Measurements from ENCODE around the gene CES4A.
"Not testable (repeated sequence)": the region's sequence is repeated elsewhere in the genome, so short reads cannot be mapped to it uniquely, and the experiment has no call there.

Gene CES4A

DNA sequence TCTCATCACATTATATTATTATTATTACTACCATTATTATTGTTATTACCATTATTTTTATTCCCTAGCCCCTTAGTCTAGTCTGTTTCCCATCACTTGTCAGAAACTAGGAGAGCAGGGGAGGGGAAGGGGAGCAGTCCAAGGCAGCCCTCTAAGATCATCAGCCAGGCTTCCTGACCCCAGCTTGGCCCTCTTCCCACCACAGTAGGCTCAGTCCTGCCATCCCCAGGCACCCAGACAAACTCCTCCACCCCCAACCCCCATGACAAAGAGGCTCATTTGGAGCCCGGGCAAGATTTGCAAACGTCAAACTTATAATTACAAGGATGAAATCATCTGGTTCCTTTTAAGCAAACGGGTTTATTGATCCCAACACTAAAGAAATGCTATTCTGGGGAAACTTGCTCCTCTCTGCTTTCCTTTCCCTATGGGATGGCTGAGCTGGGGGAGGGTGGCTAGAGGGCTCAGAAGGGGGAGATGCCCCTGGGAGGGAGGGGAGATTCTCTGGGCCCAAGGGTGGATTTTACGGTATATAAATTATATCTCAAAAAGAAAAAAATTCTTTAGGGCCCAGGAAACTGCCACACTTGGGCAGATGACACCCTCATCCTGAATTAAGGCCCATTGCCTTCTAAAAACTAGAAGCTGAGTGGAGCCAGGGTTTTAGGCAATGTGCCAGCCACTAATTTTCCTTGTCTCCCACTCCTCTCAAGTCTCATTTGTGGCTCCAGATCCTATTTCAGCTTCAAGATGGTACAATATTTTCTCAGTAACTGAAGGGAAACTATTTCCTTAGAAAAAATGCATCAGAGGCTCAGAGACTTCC is 36.2 kb downstream of the CES4A start:
- no peak for DNase-seq

- no peak for DNase-seq
Observed at GRCh38 chr16:67025210-67025550, 36.8 kb downstream of the CES4A start.

DNA sequence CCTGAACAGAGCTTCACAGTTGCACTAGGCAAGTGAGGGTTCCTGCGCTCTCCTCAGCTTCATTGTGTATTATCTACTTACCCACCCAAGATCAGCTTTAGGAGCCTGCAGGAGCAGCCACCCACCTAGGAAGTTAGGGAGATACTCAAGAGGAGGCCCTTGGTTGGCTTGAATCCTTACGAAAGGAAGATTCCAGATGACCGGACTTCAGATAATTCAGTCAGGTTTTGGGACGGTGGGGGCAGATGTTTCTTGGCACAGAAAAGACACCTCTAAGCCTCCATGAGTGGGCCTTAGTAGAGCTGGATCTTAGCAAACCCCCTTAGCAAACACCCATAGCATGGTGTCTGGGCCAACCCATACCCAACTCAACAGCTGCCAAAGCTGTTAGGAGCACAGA is 38.2 kb downstream of the CES4A start:
- DNase-seq: no peak

DNA sequence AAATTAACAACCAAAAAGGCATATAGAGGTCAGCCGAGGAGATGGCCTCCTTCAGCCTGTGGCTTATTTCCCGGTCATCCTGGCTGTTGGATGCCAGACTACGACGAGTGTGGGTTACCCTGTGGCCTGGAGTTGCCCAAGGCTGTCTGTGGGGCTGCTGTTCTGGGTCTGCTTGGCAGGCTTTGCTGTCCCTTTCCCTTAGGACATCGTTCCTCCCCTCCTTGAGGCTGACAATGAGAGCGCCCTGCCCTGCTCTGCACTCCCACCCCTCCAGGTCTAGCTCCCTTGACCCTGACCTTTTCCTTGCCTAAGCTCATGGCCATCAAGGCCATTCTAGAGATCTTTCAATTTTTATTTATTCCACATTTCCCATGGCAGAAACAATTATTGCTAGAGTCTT is 38.7 kb downstream of the CES4A start:
- no peak for DNase-seq

- DNase-seq: no peak
Observed at GRCh38 chr16:67028167-67028695, 39.8 kb downstream of the CES4A start.

- peak; percentile 43 for DNase-seq
Observed at GRCh38 chr16:67028696-67029253, 40.4 kb downstream of the CES4A start, which contains the start of gene CBFB. Gene CBFB, plus strand, starts transcription at chr16:67029149. Its CDS starts 259 bp downstream, at chr16:67029408.

- DNase-seq: no peak
Observed at GRCh38 chr16:67029254-67030096, 41.1 kb downstream of the CES4A start.

GRCh38 chr16:67030221-67030962 is 42.0 kb downstream of the CES4A start:
- DNase-seq: no peak

GRCh38 chr16:67034487-67034886 is 46.1 kb downstream of the CES4A start:
- no peak for DNase-seq

GRCh38 chr16:67035364-67035763 is 47.0 kb downstream of the CES4A start:
- no peak for DNase-seq

DNA sequence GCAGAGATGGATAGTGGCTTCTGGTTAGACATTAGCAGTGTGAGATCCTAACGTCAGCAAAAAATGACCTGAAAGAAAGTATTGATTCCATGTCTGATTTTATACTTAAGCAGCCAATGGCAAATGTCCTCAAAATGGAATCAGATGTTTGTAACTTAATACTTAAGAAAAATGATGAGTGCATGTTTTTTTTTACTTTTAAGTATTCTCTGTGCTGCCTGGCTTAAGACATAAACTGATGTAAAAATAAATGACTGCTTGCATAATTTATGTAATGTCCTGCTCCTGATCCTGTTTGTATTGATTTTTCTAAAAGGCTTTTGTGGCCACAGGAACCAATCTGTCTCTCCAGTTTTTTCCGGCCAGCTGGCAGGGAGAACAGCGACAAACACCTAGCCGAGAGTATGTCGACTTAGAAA is 47.9 kb downstream of the CES4A start:
- no peak for DNase-seq

DNA sequence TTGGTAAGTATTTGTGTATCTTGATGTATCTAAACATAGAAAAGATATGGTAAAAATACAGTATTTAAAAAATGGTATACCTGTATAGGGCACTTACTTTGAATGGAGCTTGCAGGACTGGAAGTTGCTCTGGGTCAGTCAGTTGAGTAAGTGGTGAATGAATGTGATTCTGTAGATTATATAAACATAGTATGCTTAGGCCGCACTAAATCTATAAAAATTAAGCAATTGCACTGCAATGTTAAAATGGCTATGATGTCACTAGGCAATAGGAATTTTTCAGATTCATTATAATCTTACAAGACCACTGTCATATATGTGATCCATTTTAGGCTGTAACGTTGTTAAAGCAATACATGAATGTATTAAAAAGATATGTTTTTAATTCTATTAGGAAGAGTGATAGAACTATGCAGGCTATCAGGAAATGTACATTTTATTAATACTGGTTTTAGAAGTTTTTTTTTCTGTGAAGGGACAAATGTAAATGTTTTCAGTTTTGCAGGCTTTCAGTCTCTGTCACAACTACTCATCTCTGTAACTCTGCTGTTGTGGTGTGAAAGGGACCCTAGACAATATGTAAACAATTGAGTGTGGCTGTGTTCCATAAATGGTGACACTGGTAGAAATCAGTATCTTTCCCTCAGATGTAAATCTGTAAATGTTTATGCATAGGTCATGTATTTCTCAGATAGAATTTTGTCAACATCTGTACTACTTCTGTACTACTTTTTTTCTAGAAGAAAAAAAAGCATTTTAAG is 51.1 kb downstream of the CES4A start:
- DNase-seq: no peak

DNA sequence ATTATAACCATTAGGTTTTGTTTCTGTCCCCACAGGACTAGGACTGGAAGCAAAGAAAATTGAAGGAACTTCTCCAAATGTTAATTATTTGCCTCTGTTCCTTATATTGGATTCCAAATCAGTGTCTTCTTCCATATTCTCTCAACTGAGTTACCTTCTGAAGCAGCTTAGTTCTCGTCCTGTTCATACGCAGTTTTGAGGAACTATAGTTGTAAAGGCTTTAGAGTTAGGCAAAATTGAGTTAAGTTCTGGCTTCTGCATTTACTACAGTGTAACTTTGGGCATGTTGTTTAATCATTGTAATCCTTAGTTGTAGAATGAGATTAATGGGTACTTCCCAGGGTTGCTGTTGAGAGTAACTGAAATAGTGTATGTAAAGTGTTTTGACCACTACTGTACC is 51.8 kb downstream of the CES4A start:
- no peak for DNase-seq

DNA sequence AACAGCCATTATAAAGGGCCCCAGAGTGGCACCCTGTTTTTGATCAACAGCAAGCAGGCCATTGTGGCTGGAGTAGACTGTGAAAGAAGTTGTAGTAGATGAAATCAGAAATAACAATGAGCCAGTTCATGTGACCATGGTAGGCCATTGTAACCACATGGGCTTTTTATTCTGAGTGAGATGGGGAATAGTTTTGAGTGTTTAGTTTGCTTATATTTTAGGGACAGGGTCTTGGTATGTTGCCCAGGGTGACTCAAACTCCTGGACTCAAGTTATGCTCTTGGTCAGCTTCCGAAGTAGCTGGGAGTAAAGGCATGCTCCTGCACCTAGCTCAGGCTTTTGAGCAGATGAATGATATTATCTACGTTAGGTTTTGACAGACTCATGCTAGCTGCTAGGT is 52.5 kb downstream of the CES4A start:
- no peak for DNase-seq

GRCh38 chr16:67041520-67041919 is 53.1 kb downstream of the CES4A start:
- not testable (repeated sequence) for DNase-seq

DNA sequence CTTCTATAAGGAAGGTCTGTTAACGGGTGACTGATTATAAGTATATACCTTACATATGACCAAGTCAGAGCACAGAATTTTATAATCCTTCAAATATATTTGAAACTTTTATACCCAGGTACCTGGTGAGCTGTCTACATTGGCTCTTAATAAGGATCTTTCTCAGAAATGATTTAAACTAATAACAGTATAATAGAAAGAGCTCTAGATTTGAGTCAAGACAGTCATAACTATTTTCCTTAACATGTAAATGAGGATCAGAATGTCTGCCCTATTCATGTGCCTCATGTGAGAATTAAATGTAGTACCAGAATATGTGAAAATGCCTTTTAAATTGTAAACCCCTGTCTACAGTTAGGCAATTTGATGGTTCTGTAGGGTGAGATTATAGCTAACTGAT is 55.0 kb downstream of the CES4A start:
- no peak for DNase-seq

GRCh38 chr16:67050796-67051195 is 62.4 kb downstream of the CES4A start:
- no peak for DNase-seq

- no peak for DNase-seq
Observed at GRCh38 chr16:67052399-67052798, 64.0 kb downstream of the CES4A start.

DNA sequence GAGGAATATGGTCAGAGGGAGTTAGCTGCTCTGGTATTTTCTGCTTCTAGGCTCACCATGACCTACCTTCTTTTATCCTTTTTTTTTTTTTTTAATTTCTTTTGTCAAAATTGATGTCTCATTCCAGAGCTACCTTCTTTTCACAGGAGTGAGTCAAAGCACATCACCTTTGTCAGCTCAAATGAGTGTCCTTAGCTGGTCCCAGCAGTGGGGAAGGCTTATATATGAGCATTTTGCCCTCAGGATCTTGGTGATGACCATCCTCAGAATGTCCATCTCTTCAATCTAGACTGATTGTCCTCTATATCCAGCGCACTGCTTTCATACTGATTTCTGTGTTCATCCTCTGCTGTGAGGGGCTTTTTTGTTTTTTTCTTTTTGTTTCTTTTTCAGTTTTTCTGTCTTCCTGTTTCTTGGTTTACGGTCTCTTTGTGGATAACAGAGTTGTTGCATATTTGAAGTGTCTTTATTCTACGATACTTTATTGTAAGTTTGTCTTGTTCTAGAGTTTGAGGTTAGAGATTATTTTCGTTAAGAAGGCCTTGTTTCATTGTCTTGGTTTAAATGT is 65.5 kb downstream of the CES4A start:
- DNase-seq: no peak

GRCh38 chr16:67054901-67055300 is 66.5 kb downstream of the CES4A start:
- no peak for DNase-seq

DNA sequence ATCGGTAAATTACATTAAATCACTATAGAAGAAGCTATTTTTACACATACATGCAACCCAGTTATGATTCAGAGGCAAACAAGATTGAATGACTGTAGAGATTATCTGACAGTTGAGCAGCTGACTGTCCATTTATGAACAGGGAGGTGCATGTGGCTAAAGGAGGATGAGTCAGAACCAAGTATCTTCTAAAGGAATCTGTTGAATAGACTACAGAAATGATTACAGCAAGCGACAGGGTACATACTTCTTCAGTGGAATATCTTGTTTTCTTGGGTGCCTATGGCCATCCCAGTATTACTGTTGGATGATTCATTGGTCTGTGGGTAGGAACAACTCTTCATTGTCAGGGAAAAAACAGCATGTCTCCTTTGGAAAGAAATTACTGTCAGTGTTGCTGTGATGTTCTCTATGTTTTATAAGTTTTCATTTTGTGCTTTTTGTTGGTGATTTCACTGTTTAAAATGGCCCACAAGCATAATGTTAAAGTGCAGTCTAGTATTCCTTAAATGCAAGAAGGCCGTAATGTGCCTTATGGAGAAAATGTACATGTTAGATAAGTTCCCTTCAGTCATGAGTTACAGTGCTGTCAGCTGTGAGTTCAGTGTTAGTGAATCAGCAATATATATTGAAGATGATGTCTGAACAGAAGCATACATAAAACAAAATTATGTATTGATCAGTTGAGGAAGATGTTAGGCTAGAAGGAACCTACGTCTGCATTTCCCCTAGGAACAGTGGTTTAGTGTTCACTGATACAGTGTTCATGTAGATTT is 67.5 kb downstream of the CES4A start:
- DNase-seq: no peak

All from NCI-H748 treated with DMSO at 0.1 percent for 48 hours (cell line).